ENCODE measurements around the gene SEZ6L2. TPM values are rescaled to one million over a fixed set of nuclear protein-coding genes. Genes with fewer than 3 reads are reported as not detected.

SEZ6L2 gene
- total RNA-seq, 1 donor from 2014 or later: 10.7 TPM

- Histone ChIP-seq H3K4me1 (peaks cover 93% of the 10 kb centered on the region), H3K27ac (peak overlapping the region; percentile 89), H3K27me3 (ENCODE audit: low read depth) (no peaks in the 10 kb centered on the region), H3K36me3 (peaks cover 28% of the 10 kb centered on the region), H3K9me3 (no peaks in the 10 kb centered on the region), H3K4me3 (peak overlapping the region; percentile 79)
- intact Hi-C loops (cut with DNase I): no loop called here
- DNase-seq (peak; percentile 62), ATAC-seq (peak; percentile 69 to 70)
- TF ChIP-seq CTCF (IDR thresholded peaks at IDR 0.05): no peak
Measured at GRCh38 chr16:29821643-29822115, 77.7 kb downstream of the SEZ6L2 start.

Other genes with a start within 250 kb of the SEZ6L2 start
- gene SPN, start 236.3 kb downstream of the SEZ6L2 start, total RNA-seq: 109 TPM
- 11.0 TPM for gene QPRT, start 220.4 kb downstream of the SEZ6L2 start, total RNA-seq
- 11.2 TPM for gene C16orf54, start 153.6 kb downstream of the SEZ6L2 start, total RNA-seq
- not detected for gene ZG16, start 121.3 kb downstream of the SEZ6L2 start, total RNA-seq
- gene KIF22, start 108.8 kb downstream of the SEZ6L2 start, total RNA-seq: 21.8 TPM
- gene MAZ, start 93.0 kb downstream of the SEZ6L2 start, total RNA-seq: 169 TPM
- gene PRRT2, start 87.4 kb downstream of the SEZ6L2 start, total RNA-seq: 3.2 TPM
- gene PAGR1, start 83.4 kb downstream of the SEZ6L2 start, total RNA-seq: 18.1 TPM
- 248 TPM for gene MVP, start 79.1 kb downstream of the SEZ6L2 start, total RNA-seq
- 75.4 TPM for gene CDIPT, start 36.3 kb downstream of the SEZ6L2 start, total RNA-seq
- gene ASPHD1, start 938 bp upstream of the SEZ6L2 start, total RNA-seq: 1.6 TPM
- gene KCTD13, start 26.7 kb upstream of the SEZ6L2 start, total RNA-seq: 22.3 TPM
- 148 TPM for gene TMEM219, start 62.5 kb upstream of the SEZ6L2 start, total RNA-seq
- gene TAOK2, start 74.3 kb upstream of the SEZ6L2 start, total RNA-seq: 66.2 TPM
- gene HIRIP3, start 96.1 kb upstream of the SEZ6L2 start, total RNA-seq: 22.1 TPM
- gene INO80E, start 96.7 kb upstream of the SEZ6L2 start, total RNA-seq: 58.4 TPM
- 6.4 TPM for gene DOC2A, start 111.5 kb upstream of the SEZ6L2 start, total RNA-seq
- not detected for gene C16orf92, start 123.6 kb upstream of the SEZ6L2 start, total RNA-seq
- gene TLCD3B, start 131.7 kb upstream of the SEZ6L2 start, total RNA-seq: not detected
- 733 TPM for gene ALDOA, start 166.2 kb upstream of the SEZ6L2 start, total RNA-seq
- gene PPP4C, start 176.4 kb upstream of the SEZ6L2 start, total RNA-seq: 68.9 TPM
- 1.6 TPM for gene TBX6, start 192.4 kb upstream of the SEZ6L2 start, total RNA-seq
- gene YPEL3, start 196.7 kb upstream of the SEZ6L2 start, total RNA-seq: 113 TPM
- 14.4 TPM for gene GDPD3, start 214.0 kb upstream of the SEZ6L2 start, total RNA-seq
- gene MAPK3, start 223.7 kb upstream of the SEZ6L2 start, total RNA-seq: 84.6 TPM

Measured in lower lobe of right lung (tissue), 2 donors.